GM12878 (cell line): ENCODE measurements around the gene BRAT1. TPM values are rescaled to one million over a fixed set of nuclear protein-coding genes. Genes with fewer than 3 reads are reported as not detected.

Source experiments
- ATAC-seq: fragments of 200-7000 bp; cut with Tn5 transposase; 3 replicates; pipeline ENCODE4 v1.9.1; 2020; ENCODE audit warnings: mild to moderate bottlenecking, moderate library complexity
- BruUV-seq: library from RNA; stranded (reverse); fragments of 400-500 nt; replicated peaks from 2 replicates; lab custom pipeline; 2021; lab: Mats Ljungman, UMichigan
- CTCF ChIA-PET: fragments of 300-600 bp; sonication (Branson Sonifier 250); formaldehyde crosslinking; extraction: SDS; loops from one replicate; lab custom pipeline; 2021; ENCODE audit warnings: inconsistent platforms; lab: Yijun Ruan, JAX
- POLR2A ChIA-PET: fragments of 350-600 bp; formaldehyde crosslinking; extraction: SDS; loops from one replicate; lab custom pipeline; 2021; ENCODE audit warnings: inconsistent platforms; lab: Charles Lee
- RAD21 ChIA-PET: fragments of 300-600 bp; sonication (Branson Sonifier 250); formaldehyde crosslinking; loops from one replicate; lab custom pipeline; 2023; ENCODE audit warnings: antibody characterized with exemption; ENCODE audit not compliant: unreplicated experiment; lab: Charles Lee
- SMC1A ChIA-PET: fragments of 300-600 bp; sonication (Branson Sonifier 250); formaldehyde crosslinking; loops from one replicate; lab custom pipeline; 2023; ENCODE audit not compliant: unreplicated experiment, uncharacterized antibody; lab: Charles Lee
- DNase-seq: peaks from one replicate; pipeline ENCODE4 v3.0.0-alpha.2; 2011; ENCODE audit warnings: low read depth, low spot score
- FAIRE-seq: peaks from 3 replicates; lab custom pipeline; 2011; peaks lifted over from hg19 to GRCh38; lab: Jason Lieb, UNC
- H2AFZ ChIP-seq: 2 replicates; pipeline ENCODE4 v1.6.0; 2011; ENCODE audit warnings: low read depth, low read length, control low read depth; ENCODE audit not compliant: control insufficient read depth
- H3K27ac ChIP-seq: 2 replicates; pipeline ENCODE4 v1.5.1; 2011; ENCODE audit warnings: control low read depth; ENCODE audit not compliant: control insufficient read depth, insufficient read depth
- H3K27me3 ChIP-seq, 2 experiments: replicated peaks in 1 of 2; 2 replicates each; pipeline versions ENCODE4 v1.6.0 to v1.6.1; 2011; ENCODE audit warnings: low read length in 1 of 2; ENCODE audit not compliant: control insufficient read depth in 2 of 2, insufficient read depth in 2 of 2
- H3K36me3 ChIP-seq, 2 experiments: 2 replicates each; pipeline ENCODE4 v1.5.1; 2011; ENCODE audit warnings: low read length in 1 of 2; ENCODE audit not compliant: control insufficient read depth in 2 of 2, insufficient read depth in 2 of 2
- H3K4me1 ChIP-seq: 2 replicates; pipeline ENCODE4 v1.6.1; 2011; ENCODE audit warnings: mild to moderate bottlenecking, low read length, moderate library complexity, mixed read lengths; ENCODE audit not compliant: control insufficient read depth, insufficient read depth
- H3K4me2 ChIP-seq: 2 replicates; pipeline ENCODE4 v1.6.0; 2011; ENCODE audit warnings: control low read depth; ENCODE audit not compliant: control insufficient read depth, insufficient read depth
- H3K4me3 ChIP-seq: fragments of 200-600 bp; sonication (generic); 2 replicates; pipeline ENCODE4 v1.5.1; 2016
- H3K79me2 ChIP-seq: 2 replicates; pipeline ENCODE4 v1.6.0; 2011; ENCODE audit warnings: low read length; ENCODE audit not compliant: control insufficient read depth, insufficient read depth
- H3K9ac ChIP-seq: 2 replicates; pipeline ENCODE4 v1.8.0; 2011; ENCODE audit warnings: low read length, control low read depth, mixed read lengths; ENCODE audit not compliant: control insufficient read depth, insufficient read depth
- H3K9me3 ChIP-seq: replicated peaks from 3 replicates; pipeline ENCODE4 v1.5.1; 2011; ENCODE audit warnings: mild to moderate bottlenecking, low read length; ENCODE audit not compliant: control insufficient read depth, insufficient read depth
- H4K20me1 ChIP-seq: 2 replicates; pipeline ENCODE4 v1.6.0; 2011; ENCODE audit not compliant: control insufficient read depth, insufficient read depth
- CREM ChIP-seq: IDR thresholded peaks from 2 replicates; pipeline ENCODE4 v1.6.1; 2014; ENCODE audit warnings: antibody characterized with exemption, low read depth
- CUX1 ChIP-seq: IDR thresholded peaks from 2 replicates; pipeline ENCODE4 v1.6.1; 2012; ENCODE audit warnings: improper control_type of control experiment, low read depth, low read length; ENCODE audit not compliant: insufficient replicate concordance
- FOS ChIP-seq: IDR thresholded peaks from 3 replicates; pipeline ENCODE4 v1.6.1; 2011; ENCODE audit warnings: borderline replicate concordance; ENCODE audit not compliant: insufficient read length; ENCODE audit errors: extremely low read depth
- IKZF1 ChIP-seq: fragments of 450-650 bp; conservative IDR thresholded peaks from 2 replicates; pipeline ENCODE4 v1.6.1; 2017; ENCODE audit warnings: antibody characterized with exemption, mild to moderate bottlenecking
- KDM1A ChIP-seq: fragments of 200-600 bp; sonication (generic); IDR thresholded peaks from 2 replicates; pipeline ENCODE4 v1.6.1; 2016; ENCODE audit warnings: borderline replicate concordance
- MAX ChIP-seq: IDR thresholded peaks from 2 replicates; pipeline ENCODE4 v1.6.1; 2012; ENCODE audit warnings: low read depth, low read length, improper control_type of control experiment
- MEF2B ChIP-seq: fragments of 450-650 bp; IDR thresholded peaks from 2 replicates; pipeline ENCODE4 v1.6.1; 2018; ENCODE audit warnings: mild to moderate bottlenecking, moderate library complexity; ENCODE audit not compliant: partially characterized antibody, poor library complexity, severe bottlenecking
- MXI1 ChIP-seq: fragments of 150-350 bp; IDR thresholded peaks from 2 replicates; pipeline ENCODE4 v1.6.1; 2011; ENCODE audit warnings: low read depth, mild to moderate bottlenecking, inconsistent platforms, low read length, improper control_type of control experiment
- NFIC ChIP-seq: IDR thresholded peaks from 2 replicates; pipeline ENCODE4 v1.6.1; 2012; ENCODE audit warnings: low read depth, mild to moderate bottlenecking, inconsistent platforms, low read length, moderate library complexity
- NFYA ChIP-seq: IDR thresholded peaks from 2 replicates; pipeline ENCODE4 v1.6.1; 2011; ENCODE audit warnings: low read depth, mild to moderate bottlenecking, low read length, improper control_type of control experiment, borderline replicate concordance
- PRDM15 ChIP-seq: fragments of 450-650 bp; formaldehyde crosslinking; IDR thresholded peaks from 2 replicates; pipeline ENCODE4 v1.4.0; 2020; ENCODE audit warnings: mild to moderate bottlenecking, moderate library complexity
- RBBP5 ChIP-seq: fragments of 200-600 bp; sonication (generic); conservative IDR thresholded peaks from 2 replicates; pipeline ENCODE4 v1.6.1; 2016
- RCOR1 ChIP-seq: conservative IDR thresholded peaks from 2 replicates; pipeline ENCODE4 v1.6.1; 2012; ENCODE audit warnings: low read depth, low read length, improper control_type of control experiment
- TAF1 ChIP-seq: IDR thresholded peaks from 2 replicates; pipeline ENCODE4 v1.6.1; 2011; ENCODE audit warnings: mild to moderate bottlenecking, low read depth, low read length, borderline replicate concordance
- TBL1XR1 ChIP-seq: IDR thresholded peaks from 2 replicates; pipeline ENCODE4 v1.6.1; 2012; ENCODE audit warnings: low read depth, low read length, improper control_type of control experiment
- YY1 ChIP-seq: IDR thresholded peaks from 2 replicates; pipeline ENCODE4 v1.6.1; 2011; ENCODE audit warnings: low read depth, mild to moderate bottlenecking, low read length
- WGBS: methylation state at CpG from one replicate; pipeline ENCODE4 v1.1.6; 2016; ENCODE audit warnings: low lambda C conversion rate; ENCODE audit not compliant: insufficient replicate concordance, insufficient coverage; ENCODE audit errors: missing lambda C conversion rate; 5-methylcytosine and 5-hydroxymethylcytosine counted together
- in situ Hi-C: fragments of 300-500 bp; cut with MboI; formaldehyde crosslinking; loops from 9 replicates; pipeline ENCODE4 v1.14.3; 2018; ENCODE audit warnings: mixed read lengths
- intact Hi-C: fragments of 100-400 bp; cut with micrococcal nuclease; formaldehyde crosslinking; loops from one replicate; pipeline ENCODE4 v1.14.2; 2022; ENCODE audit not compliant: unreplicated experiment
- polyA plus RNA-seq, 11 experiments: library from polyadenylated mRNA; depleted of rRNA in 4 of 11; unstranded in 6 of 11; stranded (reverse) in 5 of 11; fragments of >200 nt; fragmentation: Nextera tagmentation in 4 of 11; fragmentation: Illumina TruSeq in 1 of 11; extraction: Ambion mirVana in 4 of 11; extraction: Trizol in 1 of 11; gene quantifications; 1 replicate in 1 of 11; 2 replicates in 10 of 11; pipeline versions ENCODE4 v1.2.1 to v1.2.3, GENCODE V29; 2011 to 2016; ENCODE audit warnings: inconsistent platforms in 2 of 11, missing spikeins in 2 of 11, low read depth in 1 of 11
- total RNA-seq, 4 experiments: library from RNA; depleted of rRNA in 3 of 4; stranded (reverse); fragments of >200 nt in 3 of 4; fragmentation: Illumina TruSeq in 1 of 4; extraction: Trizol in 1 of 4; gene quantifications; 2 replicates each; pipeline versions ENCODE4 v1.2.1 to v1.2.3, GENCODE V29; 2013 to 2021

Gene BRAT1
- total and polyA plus RNA-seq, 10 of the 15 experiments (the other 5 are each of a cell fraction or from before 2014, with no cell fraction given): 0.13 to 53.3 (median 16.0) TPM

- Histone ChIP-seq H3K9me3 (no peaks in the 10 kb centered on the region), H3K27me3 (no peaks in the 10 kb centered on the region), H3K4me3 (no peak overlapping the region), H4K20me1 (no peaks in the 10 kb centered on the region), H3K4me1 (no peaks in the 10 kb centered on the region), H3K4me2 (no peak overlapping the region), H2AFZ (no peak overlapping the region), H3K36me3 (peaks cover 1 to 3% of the 10 kb centered on the region in 2 experiments; a peak in 2 of 4 replicates), H3K79me2 (no peaks in the 10 kb centered on the region), H3K27ac (no peak overlapping the region), H3K9ac (no peak overlapping the region)
- intact Hi-C loops: no loop called here
- CTCF ChIA-PET: interaction anchor here (1.2 kb wide), 2 partner anchors 9 to 121 kb away, joined by 3 read pairs; no protein-coding TSS in a partner anchor
- SMC1A ChIA-PET: no interaction called here
- WGBS: 92% methylated on average over 16 of the region's 16 CpGs
- RAD21 ChIA-PET: interaction anchor here (1.1 kb wide), 1 partner anchor 61 kb away, joined by 3 read pairs; no protein-coding TSS in a partner anchor
- BruUV-seq: no TSS peak
- DNase-seq (no peak), FAIRE-seq (no peak), ATAC-seq (no peak)
- POLR2A ChIA-PET: no interaction called here
- in situ Hi-C loops: no loop called here
- TF ChIP-seq MXI1 (no peak), TBL1XR1 (no peak), MEF2B (no peak), NFYA (no peak), CREM (no peak), MAX (no peak), FOS (no peak), TAF1 (no peak), IKZF1 (no peak), YY1 (no peak), NFIC (no peak), CUX1 (no peak), RBBP5 (no peak), KDM1A (no peak), PRDM15 (no peak), RCOR1 (no peak)
These were observed 34.0 kb upstream of the BRAT1 start for GRCh38 chr7:2589341-2589740.
